ENCODE results near the gene RNASE13. TPM values are rescaled to one million over a fixed set of nuclear protein-coding genes. Genes with fewer than 3 reads are reported as not detected.

RNASE13 gene
- total RNA-seq, 1 donor from 2014 or later, result 0.12 TPM

DNA sequence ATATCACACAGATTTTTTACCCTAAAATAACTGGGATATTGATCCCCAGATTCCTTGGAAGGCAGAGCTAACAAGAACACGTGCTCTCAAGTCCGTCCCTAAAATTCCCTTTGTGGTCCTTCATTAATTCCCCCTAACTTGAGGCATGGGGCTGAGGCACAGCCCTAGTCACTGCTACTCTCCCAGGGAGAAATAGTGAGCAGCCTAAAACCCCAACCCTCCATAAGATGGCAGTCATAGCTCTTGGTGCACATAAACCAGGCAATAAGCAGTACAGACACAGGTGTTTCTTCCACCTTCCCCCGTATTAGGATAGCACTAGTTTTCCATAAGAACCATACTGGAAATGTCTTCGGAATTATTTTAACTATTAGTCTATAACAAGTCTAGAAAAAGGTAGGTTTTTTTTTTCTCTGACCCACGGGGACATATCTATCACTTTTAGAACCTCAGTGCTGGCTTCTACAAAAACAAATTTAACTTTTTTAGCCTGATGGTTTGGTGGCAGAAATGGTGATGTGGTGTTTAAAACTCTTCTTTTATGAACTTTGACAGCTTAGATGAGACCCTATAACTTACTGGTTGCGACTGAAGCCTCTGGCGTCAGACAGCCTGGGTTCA, 32.4 kb upstream of the RNASE13 start:
- DNase-seq (ENCODE audit: low spot score), result no peak

DNA sequence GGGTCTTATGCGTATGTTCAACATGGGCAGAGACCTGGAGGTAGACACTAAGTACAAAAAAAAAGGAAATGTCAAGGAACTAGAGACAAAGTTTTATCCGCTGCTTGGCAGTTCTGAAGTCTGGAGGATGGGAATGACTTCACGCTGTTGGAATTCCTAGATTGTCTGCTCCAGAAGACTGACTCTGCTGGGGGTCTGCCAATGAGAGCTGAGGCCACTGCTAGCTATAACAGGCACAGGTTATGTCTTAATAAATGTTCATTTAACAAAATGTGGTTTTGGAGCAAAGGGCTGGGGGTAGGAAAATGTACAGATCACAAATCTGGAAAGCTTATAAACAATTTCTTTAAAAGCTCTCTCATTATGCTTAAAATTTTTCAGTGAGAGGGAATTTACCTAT, 28.9 kb upstream of the RNASE13 start:
- DNase-seq (ENCODE audit: low spot score), result no peak

- no peak for DNase-seq (ENCODE audit: low spot score)
These were observed 26.7 kb upstream of the RNASE13 start for GRCh38 chr14:21061347-21061668.

DNA sequence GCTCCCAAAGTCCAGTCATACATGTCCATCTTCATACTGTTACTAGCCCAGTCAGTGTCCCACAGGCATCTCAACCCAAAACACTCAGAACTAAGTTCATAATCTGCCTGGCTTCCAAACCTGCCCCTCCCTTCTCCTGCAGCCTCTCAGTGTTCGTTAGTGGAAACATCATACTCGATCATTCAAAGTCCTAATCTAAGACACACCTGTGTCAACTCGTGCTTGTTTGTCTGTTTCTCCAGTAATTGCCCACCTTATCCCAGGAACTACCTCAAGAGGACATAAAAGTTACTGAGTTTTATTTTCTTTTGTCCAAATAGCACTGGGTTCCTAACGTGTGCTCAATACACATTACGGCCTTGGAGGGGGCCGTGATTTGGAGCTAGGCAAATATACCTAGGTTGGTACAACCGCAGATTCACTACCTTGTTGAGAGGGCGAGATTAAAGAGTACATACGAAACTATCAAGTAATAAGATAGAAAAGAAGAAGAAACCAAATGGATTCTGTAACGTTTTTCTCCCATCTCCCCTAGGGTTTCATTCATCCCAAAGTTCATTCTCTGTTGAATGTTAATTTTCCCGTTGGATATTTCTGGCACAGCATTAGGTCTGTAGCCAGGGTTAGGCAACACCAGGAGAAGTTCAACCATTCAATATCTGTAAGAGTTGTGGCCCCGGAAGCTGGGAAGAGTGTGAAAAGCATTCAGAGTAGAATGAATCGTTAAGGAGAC, 26.2 kb upstream of the RNASE13 start:
- DNase-seq (ENCODE audit: low spot score), result no peak

DNA sequence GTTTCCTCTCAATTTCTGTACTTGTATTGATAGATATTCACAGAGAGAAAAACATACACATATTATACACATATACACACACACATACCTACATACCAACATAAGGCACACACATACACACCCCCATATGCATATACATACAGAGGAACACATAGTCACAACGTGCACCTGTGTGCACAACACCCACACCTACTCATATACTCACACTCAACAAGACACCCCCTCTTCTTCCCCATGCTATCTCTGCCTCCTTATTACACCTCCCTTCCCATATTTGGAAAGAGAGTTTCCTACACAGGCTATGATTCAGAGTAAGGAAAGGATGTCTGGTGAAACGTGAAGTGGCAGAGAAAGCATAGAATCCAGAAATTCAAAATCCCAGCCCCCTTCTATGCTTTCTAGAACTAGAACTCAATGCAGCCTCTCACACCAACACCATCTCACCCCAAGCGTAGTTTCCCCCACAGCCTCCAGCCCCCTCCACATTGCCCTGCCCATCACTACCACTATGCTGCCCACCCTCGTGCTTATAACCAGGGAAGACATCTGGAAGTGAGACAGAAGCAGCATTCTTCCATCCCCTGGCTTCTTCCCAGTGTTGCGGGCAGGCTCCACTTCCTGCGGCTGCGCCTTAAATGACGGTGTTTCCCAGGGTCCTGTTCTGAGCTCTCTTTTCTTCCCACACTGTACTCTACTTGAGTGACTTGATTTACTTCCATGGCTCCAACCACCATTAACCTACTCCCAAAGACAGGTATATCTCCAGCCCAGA, 25.4 kb upstream of the RNASE13 start:
- no peak for DNase-seq (ENCODE audit: low spot score)

- DNase-seq (ENCODE audit: low spot score), result no peak
These were observed 24.3 kb upstream of the RNASE13 start for GRCh38 chr14:21058903-21059302.

DNA sequence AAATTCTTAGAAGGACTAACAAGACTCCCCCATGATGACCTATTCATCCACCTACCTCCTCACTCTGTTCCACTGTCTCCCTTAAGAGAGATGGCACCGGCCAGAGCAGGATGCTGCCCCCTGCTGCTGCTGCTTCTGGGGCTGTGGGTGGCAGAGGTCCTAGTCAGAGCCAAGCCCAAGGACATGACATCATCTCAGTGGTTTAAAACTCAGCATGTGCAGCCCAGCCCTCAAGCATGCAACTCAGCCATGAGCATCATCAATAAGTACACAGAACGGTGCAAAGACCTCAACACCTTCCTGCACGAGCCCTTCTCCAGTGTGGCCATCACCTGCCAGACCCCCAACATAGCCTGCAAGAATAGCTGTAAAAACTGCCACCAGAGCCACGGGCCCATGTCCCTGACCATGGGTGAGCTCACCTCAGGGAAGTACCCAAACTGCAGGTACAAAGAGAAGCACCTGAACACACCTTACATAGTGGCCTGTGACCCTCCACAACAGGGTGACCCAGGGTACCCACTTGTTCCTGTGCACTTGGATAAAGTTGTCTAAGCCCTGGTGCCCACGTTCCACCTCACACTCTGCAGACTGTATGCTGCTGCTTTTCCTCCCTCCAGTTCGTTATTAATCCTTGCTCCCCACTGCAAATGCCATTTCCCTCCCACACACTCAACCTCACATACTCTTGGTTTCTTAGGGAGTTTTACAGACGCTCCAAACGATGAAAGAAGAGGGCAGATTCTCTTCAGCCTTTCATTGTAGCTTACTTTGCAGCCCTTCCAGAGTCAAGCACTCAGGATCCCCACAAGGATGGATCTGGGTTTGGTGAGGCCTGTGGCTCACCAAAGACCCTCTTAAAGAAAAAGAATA, 23.4 kb upstream of the RNASE13 start, which contains the start of gene RNASE8:
Gene RNASE8 (plus strand): TSS at position 20 of the 873 bp plus-strand sequence. CDS start 71 bp downstream, at position 91.
- DNase-seq (ENCODE audit: low spot score), result no peak

GRCh38 chr14:21056520-21057163, 22.0 kb upstream of the RNASE13 start:
- peak; percentile 79 for DNase-seq (ENCODE audit: low spot score)

GRCh38 chr14:21055432-21056117, 21.0 kb upstream of the RNASE13 start:
- peak; percentile 81 for DNase-seq (ENCODE audit: low spot score)

DNA sequence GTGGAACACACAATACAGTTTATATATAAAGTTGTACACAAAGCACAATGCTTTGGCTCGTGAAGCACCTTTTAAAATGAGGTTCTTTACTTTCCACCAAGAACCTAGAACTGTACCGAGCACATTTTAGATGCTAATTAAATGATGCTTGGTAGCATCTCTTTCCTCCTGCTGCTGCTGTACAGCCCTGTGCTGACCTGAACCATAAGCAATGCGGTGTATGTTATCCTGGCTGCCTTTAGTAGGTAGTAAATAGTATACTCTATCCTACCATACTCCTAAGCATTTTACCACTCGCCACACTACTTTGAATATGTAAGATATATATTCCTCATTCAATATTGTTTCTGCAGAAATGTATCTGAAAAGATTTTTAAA, 20.1 kb upstream of the RNASE13 start:
- no peak for DNase-seq (ENCODE audit: low spot score)

- DNase-seq (ENCODE audit: low spot score), result peak; percentile 84
These were observed 19.6 kb upstream of the RNASE13 start for GRCh38 chr14:21054123-21054767.

- DNase-seq (ENCODE audit: low spot score), result no peak
These were observed 18.8 kb upstream of the RNASE13 start for GRCh38 chr14:21053184-21054122.

- DNase-seq (ENCODE audit: low spot score), result no peak
These were observed 16.0 kb upstream of the RNASE13 start for GRCh38 chr14:21050597-21050996.

DNA sequence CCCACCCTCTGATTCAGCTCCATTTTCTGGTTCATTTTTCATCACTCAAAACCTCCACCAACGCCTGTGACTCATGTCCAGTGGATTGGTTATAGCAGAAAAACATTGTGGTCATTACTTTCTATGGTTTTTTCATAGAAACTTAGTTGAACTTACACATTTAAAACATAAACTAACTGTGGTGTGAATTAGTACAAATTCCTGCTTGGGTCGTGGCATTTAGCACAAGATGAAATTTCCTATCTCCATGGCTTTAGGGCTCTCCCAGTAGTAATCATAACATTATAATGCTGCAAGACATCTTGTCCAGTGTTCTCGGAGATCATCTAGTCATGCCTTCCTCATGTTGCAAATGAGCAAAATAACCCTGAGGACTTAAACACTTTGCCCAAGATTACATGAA, 14.7 kb upstream of the RNASE13 start:
- DNase-seq (ENCODE audit: low spot score), result no peak

DNA sequence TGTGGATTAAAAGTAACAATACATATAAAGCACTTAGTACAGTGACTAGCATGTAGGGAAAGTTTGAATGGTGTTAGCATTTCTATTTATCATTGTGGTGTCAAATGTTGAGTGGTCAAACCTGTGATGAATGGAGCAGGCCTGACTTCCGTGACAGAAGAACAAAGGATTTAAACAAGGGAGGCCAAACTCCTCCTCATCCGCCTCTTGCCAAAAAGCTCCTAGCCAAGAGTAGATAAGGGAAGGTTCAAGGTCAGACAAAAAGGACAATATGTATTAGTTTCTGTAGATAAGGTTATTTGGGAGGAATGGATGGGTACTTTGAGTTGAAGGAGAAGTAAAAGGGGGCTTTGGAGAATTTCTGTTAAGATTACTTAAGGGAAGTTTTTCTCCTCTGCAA, 14.0 kb upstream of the RNASE13 start:
- DNase-seq (ENCODE audit: low spot score), result no peak

GRCh38 chr14:21047378-21047781, 12.8 kb upstream of the RNASE13 start:
- no peak for DNase-seq (ENCODE audit: low spot score)

- DNase-seq (ENCODE audit: low spot score), result no peak
These were observed 9.5 kb upstream of the RNASE13 start for GRCh38 chr14:21043974-21044618.

DNA sequence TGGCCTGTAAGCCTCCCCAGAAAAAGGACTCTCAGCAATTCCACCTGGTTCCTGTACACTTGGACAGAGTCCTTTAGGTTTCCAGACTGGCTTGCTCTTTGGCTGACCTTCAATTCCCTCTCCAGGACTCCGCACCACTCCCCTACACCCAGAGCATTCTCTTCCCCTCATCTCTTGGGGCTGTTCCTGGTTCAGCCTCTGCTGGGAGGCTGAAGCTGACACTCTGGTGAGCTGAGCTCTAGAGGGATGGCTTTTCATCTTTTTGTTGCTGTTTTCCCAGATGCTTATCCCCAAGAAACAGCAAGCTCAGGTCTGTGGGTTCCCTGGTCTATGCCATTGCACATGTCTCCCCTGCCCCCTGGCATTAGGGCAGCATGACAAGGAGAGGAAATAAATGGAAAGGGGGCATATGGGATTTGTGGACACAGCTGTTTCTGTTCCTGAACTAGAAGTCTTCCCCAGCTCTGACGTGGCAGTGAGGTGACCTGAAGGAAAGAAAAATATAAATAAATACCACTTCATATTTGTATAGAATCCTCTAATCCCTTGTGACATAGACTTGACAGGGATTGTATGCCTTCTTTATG, 8.9 kb upstream of the RNASE13 start:
- no peak for DNase-seq (ENCODE audit: low spot score)
